Cardiac muscle cell (in vitro differentiated cells and primary cell): ENCODE measurements around the gene IL1RAPL1. TPM values are rescaled to one million over a fixed set of nuclear protein-coding genes. Genes with fewer than 3 reads are reported as not detected.

Experiments used
- DNase-seq, 2 donors: peaks; one replicate each; pipeline versions ENCODE4 v3.0.0 to v3.0.0-alpha.2; 2010 to 2017; ENCODE audit warnings: low read depth in 1 of 2, low spot score in 1 of 2
- H3K27ac ChIP-seq: fragments of 200-600 bp; sonication (generic); 2 replicates; pipeline ENCODE4 v1.5.1; 2016
- H3K27me3 ChIP-seq: fragments of 200-600 bp; sonication (generic); 2 replicates; pipeline ENCODE4 v1.6.0; 2016; ENCODE audit warnings: control low read depth
- H3K36me3 ChIP-seq: fragments of 200-600 bp; sonication (generic); 2 replicates; pipeline ENCODE4 v1.5.1; 2016; ENCODE audit warnings: control low read depth
- H3K4me1 ChIP-seq: fragments of 200-600 bp; sonication (generic); 2 replicates; pipeline ENCODE4 v1.8.1; 2017; ENCODE audit warnings: low read depth, mild to moderate bottlenecking, mixed run types
- H3K4me3 ChIP-seq: fragments of 200-600 bp; sonication (generic); 2 replicates; pipeline ENCODE4 v1.5.1; 2016; ENCODE audit warnings: mild to moderate bottlenecking
- H3K9me3 ChIP-seq: fragments of 200-600 bp; sonication (generic); 2 replicates; pipeline ENCODE4 v1.5.1; 2017; ENCODE audit warnings: low read depth, mild to moderate bottlenecking, control low read depth
- CTCF ChIP-seq: IDR thresholded peaks from 2 replicates; pipeline ENCODE4 v1.5.1; 2012; ENCODE audit warnings: low read depth, mild to moderate bottlenecking, low read length
- polyA plus RNA-seq: library from polyadenylated mRNA; unstranded; fragments of >200 nt; fragmentation: Nextera tagmentation; extraction: Ambion mirVana; gene quantifications from 2 replicates; pipeline ENCODE4 v1.2.1, GENCODE V29; 2016
- total RNA-seq: library from RNA; depleted of rRNA; stranded (reverse); fragments of >200 nt; gene quantifications from 2 replicates; pipeline ENCODE4 v1.2.3, GENCODE V29; 2016

The IL1RAPL1 gene
- total and polyA plus RNA-seq, 2 experiments from 2014 or later = 3.2 to 4.2 TPM

- Histone ChIP-seq H3K36me3 (no peaks in the 10 kb centered on the region), H3K9me3 (no peaks in the 10 kb centered on the region), H3K4me1 (no peaks in the 10 kb centered on the region), H3K27ac (no peak overlapping the region), H3K4me3 (no peak overlapping the region), H3K27me3 (no peaks in the 10 kb centered on the region)
- DNase-seq = no peak
- TF ChIP-seq CTCF = no peak
Measured at GRCh38 chrX:29851857-29852605, 1264.8 kb downstream of the IL1RAPL1 start.

GRCh38 chrX:29852767-29853166 is 1265.5 kb downstream of the IL1RAPL1 start:
- no peaks in the 10 kb centered on the region for H3K9me3 ChIP-seq
- H3K27ac ChIP-seq = no peak overlapping the region
- H3K4me3 ChIP-seq = no peak overlapping the region
- peak in 1 of 2 donors; percentile 65 for DNase-seq
- no peaks in the 10 kb centered on the region for H3K4me1 ChIP-seq
- no peak for TF ChIP-seq CTCF
- H3K27me3 ChIP-seq = no peaks in the 10 kb centered on the region
- H3K36me3 ChIP-seq = no peaks in the 10 kb centered on the region

GRCh38 chrX:29858714-29859113 is 1271.5 kb downstream of the IL1RAPL1 start:
- H3K9me3 ChIP-seq = no peaks in the 10 kb centered on the region
- no peak for TF ChIP-seq CTCF
- no peak overlapping the region for H3K4me3 ChIP-seq
- no peaks in the 10 kb centered on the region for H3K4me1 ChIP-seq
- H3K27ac ChIP-seq = no peak overlapping the region
- no peaks in the 10 kb centered on the region for H3K27me3 ChIP-seq
- peak in 1 of 2 donors; percentile 16 for DNase-seq
- no peaks in the 10 kb centered on the region for H3K36me3 ChIP-seq

GRCh38 chrX:29862126-29862677 is 1275.0 kb downstream of the IL1RAPL1 start:
- no peaks in the 10 kb centered on the region for H3K4me1 ChIP-seq
- no peaks in the 10 kb centered on the region for H3K36me3 ChIP-seq
- H3K27me3 ChIP-seq = no peaks in the 10 kb centered on the region

GRCh38 chrX:29867971-29868370 is 1280.7 kb downstream of the IL1RAPL1 start:
- H3K4me3 ChIP-seq = no peak overlapping the region
- no peak overlapping the region for H3K27ac ChIP-seq
- no peak for TF ChIP-seq CTCF
- H3K36me3 ChIP-seq = no peaks in the 10 kb centered on the region
- H3K9me3 ChIP-seq = no peaks in the 10 kb centered on the region
- no peaks in the 10 kb centered on the region for H3K4me1 ChIP-seq
- no peak for DNase-seq
- H3K27me3 ChIP-seq = no peaks in the 10 kb centered on the region

More at GRCh38 chrX:29862126-29862677, 1275.0 kb downstream of the IL1RAPL1 start:
- no peak overlapping the region for H3K4me3 ChIP-seq
- TF ChIP-seq CTCF = no peak
- no peak overlapping the region for H3K27ac ChIP-seq
- no peaks in the 10 kb centered on the region for H3K9me3 ChIP-seq
- no peak for DNase-seq
